ENCODE data around the gene CNN2. TPM values are rescaled to one million over a fixed set of nuclear protein-coding genes. Genes with fewer than 3 reads are reported as not detected.

CNN2 gene
- total and polyA plus RNA-seq, 9 of the 15 experiments (the other 6 are each of a cell fraction or from before 2014, with no cell fraction given): 12.1 to 174 (median 52.7) TPM

- no peak for TF ChIP-seq ZNF592 (IDR thresholded peaks at IDR 0.05)
- TF ChIP-seq STAT5B (CRISPR knock-in tag; IDR thresholded peaks at IDR 0.05): no peak
- TF ChIP-seq MEF2D (tag; conservative IDR thresholded peaks at IDR 0.05; ENCODE audit: low read depth): no peak
- peak; percentile 43 for TF ChIP-seq ZFX (CRISPR knock-in tag; IDR thresholded peaks at IDR 0.05)
- no peak for TF ChIP-seq THAP12 (CRISPR knock-in tag; IDR thresholded peaks at IDR 0.05)
- 0 out of 2 replicates have a peak, but pooled peaks have one; percentile 71 for TF ChIP-seq MTA3 (IDR thresholded peaks at IDR 0.05; ENCODE audit: borderline replicate concordance)
- TF ChIP-seq ZC3H11A (IDR thresholded peaks at IDR 0.05; ENCODE audit: low read depth, low read length): 0 out of 2 replicates have a peak, but pooled peaks have one; percentile 17
- no peak for TF ChIP-seq PBX2 (CRISPR knock-in tag; IDR thresholded peaks at IDR 0.05; ENCODE audit: low read depth)
- no peak for TF ChIP-seq PBX2 (tag; conservative IDR thresholded peaks at IDR 0.05; ENCODE audit: low read depth)
- no peak for TF ChIP-seq PREB (CRISPR knock-in tag; IDR thresholded peaks at IDR 0.05)
- no peak for TF ChIP-seq ZBTB11 (CRISPR knock-in tag; IDR thresholded peaks at IDR 0.05)
Observed at GRCh38 chr19:1041835-1042685, 15.7 kb downstream of the CNN2 start (continued).
